Chondrocyte (in vitro differentiated cells): Measurements from ENCODE around the gene APOC4. TPM values are rescaled to one million over a fixed set of nuclear protein-coding genes. Genes with fewer than 3 reads are reported as not detected.
"Not testable (repeated sequence)": the region's sequence is repeated elsewhere in the genome, so short reads cannot be mapped to it uniquely, and the experiment has no call there.

Experiments
- DNase-seq: peaks from one replicate; pipeline ENCODE4 v3.0.0; 2021; ENCODE audit warnings: mixed read lengths, low spot score
- H3K27ac Mint-ChIP-seq: one replicate; pipeline ENCODE4 v1.8.0; 2021; ENCODE audit warnings: mild to moderate bottlenecking, moderate library complexity, mixed read lengths; ENCODE audit not compliant: unreplicated experiment
- H3K27me3 Mint-ChIP-seq: 2 replicates; pipeline ENCODE4 v1.8.0; 2021; ENCODE audit warnings: low read depth, mixed read lengths
- H3K36me3 Mint-ChIP-seq: 2 replicates; pipeline ENCODE4 v1.8.0; 2021; ENCODE audit warnings: low read depth, mixed read lengths
- H3K4me1 Mint-ChIP-seq: 2 replicates; pipeline ENCODE4 v1.8.0; 2021; ENCODE audit warnings: low read depth, mild to moderate bottlenecking, mixed read lengths
- H3K4me3 Mint-ChIP-seq: one replicate; pipeline ENCODE4 v1.8.0; 2021; ENCODE audit warnings: mild to moderate bottlenecking, moderate library complexity, mixed read lengths; ENCODE audit not compliant: unreplicated experiment
- H3K9me3 Mint-ChIP-seq: 2 replicates; pipeline ENCODE4 v1.8.0; 2021; ENCODE audit warnings: low read depth, mixed read lengths
- total RNA-seq: library from RNA; stranded (reverse); gene quantifications from 3 replicates; pipeline ENCODE4 v1.2.1, GENCODE V29; 2021
- TF ChIP-seq, protein P1 (sequence below): fragments of 200-600 bp; sonication (generic); IDR thresholded peaks from 2 replicates; pipeline ENCODE4 v1.5.0; 2021; ENCODE audit warnings: antibody characterized with exemption, mild to moderate bottlenecking, moderate library complexity

The APOC4 gene
- total RNA-seq, 1 donor from 2014 or later = not detected

DNA sequence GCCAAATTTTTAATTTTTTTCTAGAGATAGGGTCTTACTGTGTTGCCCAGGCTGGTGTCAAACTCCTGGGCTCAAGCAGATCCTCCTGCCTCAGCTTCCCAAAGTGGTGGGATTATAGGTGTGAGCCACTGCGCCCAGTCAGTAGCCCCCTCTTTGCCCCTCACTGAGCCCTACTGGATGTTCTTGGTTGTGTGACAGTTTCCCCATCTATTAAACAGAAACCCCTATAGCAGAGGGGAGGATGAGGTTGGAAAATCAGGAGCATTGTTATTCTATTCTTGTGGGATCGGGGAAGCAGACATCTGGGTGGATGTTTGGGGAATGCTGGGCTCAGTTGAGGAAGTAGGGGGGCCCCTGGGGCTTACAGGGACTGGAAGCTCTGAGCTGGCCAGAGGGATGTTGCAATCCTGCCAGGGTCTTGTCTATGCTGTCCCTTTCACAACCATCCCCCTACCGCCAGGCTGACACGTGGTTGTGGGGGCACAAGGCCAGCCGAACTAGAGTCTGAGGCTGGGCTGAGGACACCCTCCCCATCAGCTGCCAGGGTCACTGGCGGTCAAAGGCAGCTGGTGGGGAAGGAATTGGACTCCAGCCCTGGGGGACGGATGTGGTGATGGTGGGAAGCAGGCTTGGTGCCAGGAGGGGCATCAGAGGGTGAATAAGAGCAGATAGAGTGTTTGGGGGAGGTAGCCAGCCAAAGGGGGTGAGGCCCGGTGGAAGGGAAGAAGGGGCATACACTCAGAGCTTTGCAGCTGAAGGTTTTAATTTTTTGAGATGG lies 16.7 kb upstream of the APOC4 start:
- no peaks in the 10 kb centered on the region for H3K9me3 Mint-ChIP-seq
- DNase-seq = no peak
- H3K36me3 Mint-ChIP-seq = no peaks in the 10 kb centered on the region
- H3K4me1 Mint-ChIP-seq = peaks cover 23% of the 10 kb centered on the region
- no peaks in the 10 kb centered on the region for H3K27me3 Mint-ChIP-seq
- H3K27ac Mint-ChIP-seq = no peak overlapping the region
- TF ChIP-seq, protein P1, sequence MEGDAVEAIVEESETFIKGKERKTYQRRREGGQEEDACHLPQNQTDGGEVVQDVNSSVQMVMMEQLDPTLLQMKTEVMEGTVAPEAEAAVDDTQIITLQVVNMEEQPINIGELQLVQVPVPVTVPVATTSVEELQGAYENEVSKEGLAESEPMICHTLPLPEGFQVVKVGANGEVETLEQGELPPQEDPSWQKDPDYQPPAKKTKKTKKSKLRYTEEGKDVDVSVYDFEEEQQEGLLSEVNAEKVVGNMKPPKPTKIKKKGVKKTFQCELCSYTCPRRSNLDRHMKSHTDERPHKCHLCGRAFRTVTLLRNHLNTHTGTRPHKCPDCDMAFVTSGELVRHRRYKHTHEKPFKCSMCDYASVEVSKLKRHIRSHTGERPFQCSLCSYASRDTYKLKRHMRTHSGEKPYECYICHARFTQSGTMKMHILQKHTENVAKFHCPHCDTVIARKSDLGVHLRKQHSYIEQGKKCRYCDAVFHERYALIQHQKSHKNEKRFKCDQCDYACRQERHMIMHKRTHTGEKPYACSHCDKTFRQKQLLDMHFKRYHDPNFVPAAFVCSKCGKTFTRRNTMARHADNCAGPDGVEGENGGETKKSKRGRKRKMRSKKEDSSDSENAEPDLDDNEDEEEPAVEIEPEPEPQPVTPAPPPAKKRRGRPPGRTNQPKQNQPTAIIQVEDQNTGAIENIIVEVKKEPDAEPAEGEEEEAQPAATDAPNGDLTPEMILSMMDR = no peak
- no peak overlapping the region for H3K4me3 Mint-ChIP-seq

DNA sequence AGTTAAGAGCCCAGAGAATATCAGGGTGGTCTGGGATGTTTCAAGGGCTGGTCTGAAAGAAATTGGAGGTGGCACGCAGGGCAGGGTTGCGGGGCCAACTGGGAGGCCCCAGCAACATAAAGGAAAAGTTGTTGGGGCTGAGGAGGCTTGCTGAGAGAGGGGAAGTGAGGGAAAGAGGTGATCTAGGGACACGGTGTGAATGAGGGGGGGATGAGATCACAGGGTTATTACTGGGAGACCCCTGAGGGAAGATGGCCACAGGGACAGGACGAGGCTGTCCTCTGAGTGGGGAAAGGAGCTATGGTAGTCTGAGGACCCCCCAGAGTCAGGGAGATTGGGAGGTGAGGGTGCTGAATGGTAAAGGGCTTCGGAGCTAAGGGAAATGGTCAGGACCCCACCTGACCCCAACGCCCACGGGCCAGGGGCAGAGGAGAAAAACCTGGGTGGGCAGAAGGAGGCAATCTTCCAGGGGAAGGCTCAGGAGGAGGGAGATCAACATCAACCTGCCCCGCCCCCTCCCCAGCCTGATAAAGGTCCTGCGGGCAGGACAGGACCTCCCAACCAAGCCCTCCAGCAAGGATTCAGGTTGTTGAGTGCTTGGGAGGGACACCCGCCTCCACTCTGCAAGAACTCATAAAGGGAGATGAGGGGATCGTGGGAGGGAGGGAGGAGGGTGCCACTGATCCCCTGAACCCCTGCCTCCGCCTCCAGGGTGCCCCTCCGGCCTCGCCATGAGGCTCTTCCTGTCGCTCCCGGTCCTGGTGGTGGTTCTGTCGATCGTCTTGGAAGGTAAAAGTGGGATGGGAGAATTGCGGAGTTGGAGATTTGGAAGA lies 15.6 kb upstream of the APOC4 start:
- not testable (repeated sequence) for DNase-seq, H3K9me3 Mint-ChIP-seq

DNA sequence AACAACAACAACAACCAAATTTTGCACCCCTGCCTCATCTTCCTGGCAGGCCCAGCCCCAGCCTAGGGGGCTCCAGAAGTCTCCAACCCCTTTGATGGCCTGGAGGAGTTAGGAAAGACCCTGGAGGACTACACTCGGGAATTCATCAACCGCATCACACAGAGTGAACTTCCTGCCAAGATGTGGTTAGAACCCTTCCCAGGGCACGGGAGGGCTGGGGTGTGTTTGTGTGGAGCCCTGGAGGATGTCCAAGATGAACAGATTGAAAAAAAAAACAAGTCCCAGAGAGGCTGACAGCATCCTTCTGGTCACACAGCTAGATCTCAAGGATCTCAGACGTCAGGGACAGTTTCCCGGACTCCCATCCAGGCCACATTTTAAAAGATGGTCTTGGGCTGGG lies 14.3 kb upstream of the APOC4 start:
- no peak for DNase-seq
- no peaks in the 10 kb centered on the region for H3K9me3 Mint-ChIP-seq
- H3K4me1 Mint-ChIP-seq = peaks cover 23% of the 10 kb centered on the region
- peak overlapping the region; percentile 36 for H3K27ac Mint-ChIP-seq
- TF ChIP-seq, protein P1 = no peak
- H3K27me3 Mint-ChIP-seq = no peaks in the 10 kb centered on the region
- H3K36me3 Mint-ChIP-seq = no peaks in the 10 kb centered on the region
- H3K4me3 Mint-ChIP-seq = no peak overlapping the region

More for the DNA sequence above, 15.6 kb upstream of the APOC4 start:
- peak overlapping the region; percentile 32 for H3K27ac Mint-ChIP-seq
- H3K27me3 Mint-ChIP-seq, H3K36me3 Mint-ChIP-seq: not testable (repeated sequence)
- H3K4me1 Mint-ChIP-seq = peaks cover 23% of the 10 kb centered on the region
- peak overlapping the region; percentile 56 for H3K4me3 Mint-ChIP-seq

DNA sequence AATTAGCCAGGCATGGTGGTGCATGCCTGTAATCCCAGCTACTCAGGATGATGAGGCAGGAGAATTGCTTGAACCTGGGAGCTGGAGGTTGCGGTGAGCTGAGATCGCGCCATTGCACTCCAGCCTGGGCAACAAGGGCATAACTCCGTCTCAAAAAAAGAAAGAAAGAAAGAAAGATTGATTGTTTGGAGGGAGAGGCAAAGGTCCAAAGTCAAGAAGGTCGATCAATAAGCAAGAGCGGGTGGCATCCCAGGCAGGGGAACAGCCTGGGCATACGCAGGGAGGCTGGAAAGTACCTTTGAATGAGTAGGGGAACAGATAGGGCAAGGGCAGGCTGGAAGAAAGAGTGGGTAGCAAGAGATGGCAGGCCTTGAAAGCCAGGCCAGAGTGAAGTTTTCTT lies 11.9 kb upstream of the APOC4 start:
- Mint-ChIP-seq H3K4me1 (peaks cover 22% of the 10 kb centered on the region), H3K9me3 (no peaks in the 10 kb centered on the region), H3K27me3 (no peaks in the 10 kb centered on the region), H3K4me3 (no peak overlapping the region), H3K27ac (no peak overlapping the region), H3K36me3 (no peaks in the 10 kb centered on the region)
- no peak for DNase-seq
- TF ChIP-seq, protein P1 = no peak

DNA sequence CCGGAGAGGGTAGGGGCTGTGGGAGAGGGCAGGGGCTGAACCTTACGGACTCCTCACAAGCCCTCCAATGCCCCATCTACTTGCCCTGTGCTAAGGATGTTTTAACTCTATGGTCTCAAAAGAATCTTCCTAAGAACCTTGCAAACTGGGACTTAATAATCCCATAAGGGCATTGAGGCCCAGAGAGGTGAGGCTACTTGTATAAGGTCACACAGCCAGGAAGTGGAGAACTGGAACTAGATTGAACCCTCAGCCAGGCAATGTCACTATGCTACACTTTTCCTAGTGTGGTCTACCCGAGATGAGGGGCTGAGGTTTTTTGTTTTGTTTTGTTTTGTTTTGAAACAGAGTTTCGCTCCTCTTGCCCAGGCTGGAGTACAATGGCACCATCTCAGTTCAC lies 10.5 kb upstream of the APOC4 start:
- no peaks in the 10 kb centered on the region for H3K9me3 Mint-ChIP-seq
- H3K4me3 Mint-ChIP-seq = no peak overlapping the region
- H3K36me3 Mint-ChIP-seq = no peaks in the 10 kb centered on the region
- TF ChIP-seq, protein P1 = no peak
- no peaks in the 10 kb centered on the region for H3K27me3 Mint-ChIP-seq
- H3K27ac Mint-ChIP-seq = no peak overlapping the region
- DNase-seq = no peak
- H3K4me1 Mint-ChIP-seq = peaks cover 12% of the 10 kb centered on the region
